Stromal cell of bone marrow (primary cell): Measurements from ENCODE around the gene PKNOX1.
"Not testable (repeated sequence)": the region's sequence is repeated elsewhere in the genome, so short reads cannot be mapped to it uniquely, and the experiment has no call there.

ENCODE experiments used
- DNase-seq: peaks from one replicate; pipeline ENCODE4 v3.0.0-alpha.2; 2012; ENCODE audit warnings: low read depth

PKNOX1 gene, protein sequence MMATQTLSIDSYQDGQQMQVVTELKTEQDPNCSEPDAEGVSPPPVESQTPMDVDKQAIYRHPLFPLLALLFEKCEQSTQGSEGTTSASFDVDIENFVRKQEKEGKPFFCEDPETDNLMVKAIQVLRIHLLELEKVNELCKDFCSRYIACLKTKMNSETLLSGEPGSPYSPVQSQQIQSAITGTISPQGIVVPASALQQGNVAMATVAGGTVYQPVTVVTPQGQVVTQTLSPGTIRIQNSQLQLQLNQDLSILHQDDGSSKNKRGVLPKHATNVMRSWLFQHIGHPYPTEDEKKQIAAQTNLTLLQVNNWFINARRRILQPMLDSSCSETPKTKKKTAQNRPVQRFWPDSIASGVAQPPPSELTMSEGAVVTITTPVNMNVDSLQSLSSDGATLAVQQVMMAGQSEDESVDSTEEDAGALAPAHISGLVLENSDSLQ

DNA sequence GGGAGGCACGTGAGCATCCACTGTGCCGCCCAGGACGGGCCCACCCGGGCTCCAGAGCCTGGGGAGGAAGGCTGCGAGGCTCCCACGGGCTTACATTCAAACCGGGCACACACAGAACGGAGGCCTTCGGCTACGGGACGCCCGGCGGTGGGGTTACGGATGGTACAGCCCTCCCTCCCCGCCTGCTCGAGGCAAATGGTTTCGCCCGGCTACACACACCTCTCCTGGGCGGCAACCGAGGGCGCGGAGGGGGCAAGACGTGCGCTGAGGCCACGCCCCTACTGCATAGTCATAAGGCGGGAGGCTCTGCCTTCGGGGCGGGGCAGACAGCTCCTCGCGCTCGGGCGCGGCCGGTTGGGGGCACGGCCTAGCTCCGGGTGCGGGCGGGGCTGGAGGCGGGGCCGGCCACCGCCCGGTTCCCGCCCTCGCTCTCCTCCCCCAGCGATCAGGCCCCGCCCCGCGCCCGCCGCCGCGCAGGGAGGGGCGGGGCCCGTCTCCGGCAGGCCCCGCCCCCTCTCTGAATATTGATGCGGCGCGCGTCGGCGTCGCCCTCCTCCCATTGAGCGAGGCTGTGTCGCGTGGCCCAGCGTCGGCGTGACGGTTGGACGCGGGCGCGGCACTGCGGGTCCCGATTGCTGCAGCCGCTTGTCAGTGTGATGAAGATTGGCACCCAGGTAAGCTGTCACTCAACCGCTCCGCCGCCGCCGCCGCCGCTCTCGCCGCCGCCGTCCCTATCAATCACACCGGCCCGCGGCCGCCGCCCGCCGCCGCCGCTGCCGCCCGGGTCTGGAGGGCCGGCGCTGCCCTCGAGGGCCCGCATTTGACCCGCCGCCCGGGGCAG is at the start of gene PKNOX1:
PKNOX1 (plus strand) TSS at position 572 of the 841 bp plus-strand sequence. CDS start 29,820 bp downstream, outside the sequence.
- peak; percentile 95 for DNase-seq

GRCh38 chr21:42925114-42925926 is 49.0 kb upstream of the PKNOX1 start, which contains the start of gene ERVH48-1:
TSS of gene ERVH48-1 (minus strand) at chr21:42925630. CDS start at chr21:42919006, 6,624 bp downstream.
- DNase-seq, result no peak

GRCh38 chr21:42927474-42928200 is 46.7 kb upstream of the PKNOX1 start:
- DNase-seq, result not testable (repeated sequence)

DNA sequence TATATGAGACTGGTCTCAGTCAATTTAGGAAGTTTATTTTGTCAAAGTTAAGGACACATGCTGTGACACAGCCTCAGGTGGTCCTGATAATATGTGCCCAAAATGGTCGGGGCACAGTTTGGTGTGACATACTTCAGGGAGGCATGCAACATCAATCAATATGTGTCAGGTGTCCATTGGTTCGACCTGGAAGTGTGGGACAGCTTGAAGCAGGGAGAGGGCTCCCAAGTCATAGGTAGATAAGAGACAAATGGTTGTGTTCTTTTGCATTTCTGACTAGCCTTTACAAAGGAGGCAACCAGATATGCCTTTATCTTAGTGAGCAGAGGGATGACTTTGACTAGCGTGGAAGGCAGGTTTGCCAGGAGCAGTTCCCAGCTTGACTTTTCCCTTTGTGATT is 44.4 kb upstream of the PKNOX1 start:
- DNase-seq, result no peak

DNA sequence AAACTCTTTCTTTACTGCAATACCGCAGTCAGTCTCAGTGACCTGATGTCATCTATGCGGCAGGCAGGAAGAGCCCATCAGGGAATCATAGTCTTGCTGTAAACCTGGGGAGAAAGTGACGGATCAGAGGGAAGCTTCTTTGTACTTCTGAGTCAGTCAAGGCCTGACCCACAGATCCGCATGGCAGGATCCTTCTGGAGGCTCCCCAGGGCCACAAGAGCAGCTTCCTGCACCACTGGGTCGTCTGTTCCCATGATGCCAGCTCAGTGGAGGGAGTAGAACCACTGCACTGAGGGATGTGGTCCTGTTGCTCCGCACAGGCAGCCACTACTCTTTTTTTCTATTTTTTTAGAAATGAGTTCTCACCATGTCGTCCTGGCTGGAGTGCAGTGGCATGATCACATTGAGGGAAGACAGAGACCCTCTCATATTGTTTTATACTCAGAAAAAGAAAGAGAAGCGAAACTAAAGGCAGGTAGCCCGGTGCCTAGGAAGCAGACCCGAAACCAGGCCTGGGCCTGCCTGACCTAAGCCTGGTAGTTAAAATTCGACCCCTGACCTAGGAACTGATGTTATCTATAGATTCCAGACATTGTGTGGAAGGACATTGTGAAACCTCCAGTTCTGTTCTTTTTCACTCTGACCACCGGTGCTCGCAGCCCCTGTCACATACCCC is 42.7 kb upstream of the PKNOX1 start:
- DNase-seq, result no peak

- DNase-seq, result not testable (repeated sequence)
Observed at GRCh38 chr21:42932378-42933136, 41.8 kb upstream of the PKNOX1 start.

DNA sequence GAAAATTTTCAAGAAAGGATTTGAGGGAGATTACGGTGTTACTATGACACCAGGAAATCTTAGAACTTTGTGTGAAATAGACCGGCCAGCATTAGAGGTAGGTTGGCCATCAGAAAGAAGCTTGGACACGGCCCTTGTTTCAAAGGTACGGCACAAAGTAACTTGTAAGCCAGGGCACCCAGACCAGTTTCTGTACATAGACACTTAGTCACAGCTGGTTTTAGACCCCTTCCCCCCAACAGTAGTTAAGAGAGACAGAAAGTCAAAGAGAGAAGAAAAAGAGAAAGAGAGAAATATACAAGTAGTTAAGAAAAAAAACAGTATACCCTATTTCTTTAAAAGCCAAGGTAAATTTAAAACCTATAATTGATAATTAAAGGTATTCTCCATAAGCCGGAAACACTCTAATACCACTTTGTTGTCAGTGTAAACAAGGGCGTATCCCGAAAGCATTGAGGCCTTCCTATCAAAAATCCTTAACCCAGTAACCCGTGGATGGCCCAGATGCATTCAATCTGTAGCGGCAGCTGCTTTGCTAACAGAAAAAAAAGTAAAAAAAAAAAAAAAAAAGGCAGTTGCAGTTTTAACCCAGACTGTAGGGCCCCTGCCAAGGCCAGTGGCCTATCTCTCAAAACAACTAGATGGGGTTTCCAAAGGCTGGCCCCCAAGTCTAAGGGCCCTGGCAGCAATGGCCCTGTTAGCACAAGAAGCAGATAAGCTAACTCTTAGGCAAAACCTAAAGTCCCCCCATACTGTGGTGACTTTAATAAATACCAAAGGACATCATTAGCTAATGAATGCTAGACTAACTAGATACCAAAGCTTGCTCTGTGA is 41.0 kb upstream of the PKNOX1 start:
- not testable (repeated sequence) for DNase-seq

DNA sequence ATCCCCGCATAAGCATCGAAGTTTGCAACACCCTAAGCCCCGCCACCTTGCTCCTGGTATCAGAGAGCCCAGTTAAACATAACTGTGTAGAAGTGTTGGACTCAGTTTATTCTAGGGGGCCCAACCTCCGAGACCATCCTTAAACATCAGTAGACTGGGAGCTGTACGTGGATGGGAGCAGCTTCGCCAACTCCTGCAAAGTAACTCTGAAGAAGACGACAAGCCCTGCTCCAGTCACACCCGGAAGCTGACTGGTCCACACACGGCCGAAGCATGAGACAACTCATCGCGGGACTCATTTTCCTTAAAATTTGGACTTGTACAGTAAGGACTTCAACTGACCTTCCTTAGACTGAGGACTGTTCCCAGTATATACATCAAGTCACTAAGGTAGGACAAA is 40.4 kb upstream of the PKNOX1 start:
- DNase-seq, result not testable (repeated sequence)

DNA sequence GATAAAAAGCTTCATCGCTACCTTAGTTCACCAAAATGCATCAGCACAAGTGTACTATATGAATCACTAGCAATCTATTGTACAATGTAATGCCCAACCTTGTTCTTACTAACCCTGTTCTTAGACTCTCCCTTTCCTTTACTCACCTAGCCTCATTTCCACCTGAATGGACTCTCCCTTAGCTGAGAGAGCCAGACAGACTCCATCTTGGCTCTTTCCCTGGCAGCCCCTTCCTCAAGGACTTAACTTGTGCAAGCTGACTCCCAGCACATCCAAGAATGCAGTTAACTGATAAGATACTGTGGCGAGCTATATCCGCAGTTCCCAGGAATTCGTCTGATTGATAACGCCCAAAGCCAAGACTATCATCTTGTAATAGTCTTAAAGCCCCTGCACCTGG is 38.0 kb upstream of the PKNOX1 start:
- not testable (repeated sequence) for DNase-seq

GRCh38 chr21:42937034-42937940 is 37.1 kb upstream of the PKNOX1 start:
- not testable (repeated sequence) for DNase-seq

DNA sequence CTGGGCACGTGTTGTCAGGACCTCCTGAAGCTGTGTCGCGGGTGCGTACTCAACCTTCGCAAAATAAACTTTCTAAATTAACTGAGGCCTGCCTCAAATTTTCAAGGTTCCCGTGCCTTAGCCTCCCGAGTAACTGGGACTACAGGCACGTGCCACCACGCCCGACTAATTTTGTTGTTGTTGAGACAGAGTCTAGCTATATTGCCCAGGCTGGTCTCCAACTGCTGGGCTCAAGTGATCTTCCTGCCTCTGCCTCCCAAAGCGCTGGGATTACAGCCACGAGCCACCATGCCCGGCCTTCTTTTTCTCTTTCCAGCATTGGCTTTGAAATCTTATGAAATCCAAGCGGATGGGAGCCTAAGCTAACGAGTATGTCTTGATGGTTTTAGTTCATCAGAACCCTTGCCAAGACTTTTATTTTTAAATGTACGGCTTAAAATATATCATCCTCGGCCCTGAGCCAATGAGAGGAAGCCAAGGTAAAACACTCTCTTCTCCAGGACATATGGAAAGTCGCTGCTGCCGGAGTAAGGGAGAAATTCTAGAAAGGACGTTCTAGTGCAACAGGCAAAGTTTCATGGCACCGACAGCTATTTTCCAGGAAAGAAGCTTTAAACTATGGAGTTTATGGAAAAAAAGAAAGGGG is 36.3 kb upstream of the PKNOX1 start:
- no peak for DNase-seq

DNA sequence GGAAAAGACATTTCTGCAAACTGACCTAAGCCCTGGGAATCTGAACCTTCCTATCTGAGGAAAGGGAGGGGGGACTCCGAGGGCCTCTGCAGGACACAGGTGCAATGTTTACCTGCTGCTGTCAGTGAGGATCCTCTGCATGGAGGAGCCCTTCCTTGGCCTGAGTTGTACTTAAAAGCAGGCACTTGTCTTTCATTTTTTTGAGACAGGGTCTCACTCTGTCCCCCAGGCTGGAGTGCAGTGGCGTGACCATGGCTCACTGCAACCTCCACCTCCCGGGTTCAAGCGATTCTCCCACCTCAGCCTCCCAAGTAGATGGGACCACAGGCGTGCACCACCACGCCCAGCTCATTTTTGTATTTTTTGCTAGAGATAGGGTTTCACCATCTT is 35.8 kb upstream of the PKNOX1 start:
- DNase-seq, result not testable (repeated sequence)

GRCh38 chr21:42939582-42940413 is 34.6 kb upstream of the PKNOX1 start:
- DNase-seq, result peak; percentile 97

DNA sequence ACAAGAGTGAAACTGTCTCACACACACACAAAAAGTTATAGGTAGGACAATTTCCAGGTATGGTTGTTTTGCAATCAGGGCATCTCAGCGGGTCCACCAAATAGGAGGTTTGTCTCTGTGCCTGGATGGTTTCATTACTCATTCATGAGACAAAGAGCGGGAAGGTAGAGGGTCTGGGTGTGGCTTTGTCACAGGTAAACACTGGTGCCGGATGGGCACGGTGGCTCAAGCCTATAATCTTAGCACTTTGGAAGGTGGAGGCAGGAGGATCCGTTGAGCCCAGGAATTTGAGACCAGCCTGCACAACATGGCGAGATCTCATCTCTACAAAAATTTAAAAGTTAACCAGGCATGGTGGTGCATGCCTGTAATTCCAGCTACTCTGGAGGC is 32.7 kb upstream of the PKNOX1 start:
- no peak for DNase-seq

GRCh38 chr21:42942244-42942643 is 32.1 kb upstream of the PKNOX1 start:
- no peak for DNase-seq

DNA sequence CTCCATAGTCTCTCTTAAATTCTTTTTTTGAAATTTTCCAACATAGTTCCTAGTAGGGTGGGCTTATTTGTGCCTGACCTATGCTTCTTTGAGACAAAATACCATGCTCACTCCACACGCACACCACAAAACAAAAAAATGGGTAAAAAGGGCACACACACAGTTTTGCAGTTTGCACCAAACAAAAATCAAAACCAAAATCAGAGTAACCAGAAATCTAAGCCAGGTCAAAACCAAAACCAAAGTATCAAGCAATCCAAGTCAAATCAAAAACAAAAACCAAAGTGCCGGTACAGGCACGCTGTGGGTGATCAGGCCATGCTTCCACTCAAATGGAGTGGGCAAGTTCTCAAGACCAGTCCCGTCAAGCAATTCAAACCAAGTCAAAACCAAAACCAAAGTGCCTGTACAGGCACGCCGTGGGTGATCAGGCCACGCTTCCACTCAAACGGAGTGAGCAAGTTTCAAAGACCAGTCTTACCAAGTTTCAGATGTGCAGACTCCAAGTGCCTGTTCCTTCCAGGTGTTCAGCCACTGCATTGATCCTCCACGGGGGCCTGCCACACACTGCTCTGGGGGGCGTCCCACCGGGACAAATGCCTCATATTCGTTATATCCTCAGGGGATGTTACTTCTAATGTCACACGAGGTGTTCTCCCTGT is 25.1 kb upstream of the PKNOX1 start:
- not testable (repeated sequence) for DNase-seq
